ENCODE results near the gene BANF1. TPM values are rescaled to one million over a fixed set of nuclear protein-coding genes. Genes with fewer than 3 reads are reported as not detected.
A peak's percentile ranks its signal among the peaks of the same experiment; 100 is the strongest.
"Not testable (repeated sequence)": the region's sequence is repeated elsewhere in the genome, so short reads cannot be mapped to it uniquely, and the experiment has no call there.

Gene BANF1
- polyA plus RNA-seq, 3 donors from 2014 or later, result 212 to 366 (median 295) TPM

GRCh38 chr11:66008468-66009101 lies 6.3 kb downstream of the BANF1 start:
- peaks cover 2 to 10% (median 2%) of the 10 kb centered on the region in 3 donors for H3K27me3 Mint-ChIP-seq (ENCODE audit: low read depth in 3 of 3)
- H3K4me3 Mint-ChIP-seq, result no peak overlapping the region
- peaks cover 0 to 9% (median 0%) of the 10 kb centered on the region in 3 donors for H3K36me3 Mint-ChIP-seq
- no peak overlapping the region for H3K27ac Mint-ChIP-seq
- no peaks in the 10 kb centered on the region for H3K9me3 Mint-ChIP-seq
- H3K4me1 Mint-ChIP-seq, result peaks cover 2 to 5% of the 10 kb centered on the region in 2 donors
- no peak for DNase-seq

GRCh38 chr11:66010036-66010435 lies 7.7 kb downstream of the BANF1 start:
- H3K4me1 Mint-ChIP-seq; DNase-seq; H3K9me3 Mint-ChIP-seq; H3K27me3 Mint-ChIP-seq (ENCODE audit: low read depth in 3 of 3); H3K36me3 Mint-ChIP-seq; H3K27ac Mint-ChIP-seq; H3K4me3 Mint-ChIP-seq: not testable (repeated sequence)

- Mint-ChIP-seq H3K36me3 (no peaks in the 10 kb centered on the region), H3K27ac (no peak overlapping the region), H3K4me3 (peak overlapping the region in 1 of 5 donors; percentile 23), H3K9me3 (no peaks in the 10 kb centered on the region), H3K27me3 (ENCODE audit: low read depth in 3 of 3) (peaks cover 2 to 10% (median 2%) of the 10 kb centered on the region in 3 donors), H3K4me1 (no peaks in the 10 kb centered on the region)
- no peak for DNase-seq
Measured at GRCh38 chr11:66011239-66011784, 9.0 kb downstream of the BANF1 start.

- H3K9me3 Mint-ChIP-seq, result no peaks in the 10 kb centered on the region
- no peak for DNase-seq
- H3K27me3 Mint-ChIP-seq (ENCODE audit: low read depth in 3 of 3), result peaks cover 0 to 10% (median 2%) of the 10 kb centered on the region in 3 donors
- H3K4me3 Mint-ChIP-seq, result peak within 1 kb of the TSS in 1 of 5 donors; percentile 23
- no peaks in the 10 kb centered on the region for H3K36me3 Mint-ChIP-seq
- H3K4me1 Mint-ChIP-seq, result no peaks in the 10 kb centered on the region
- no peak within 1 kb of the TSS for H3K27ac Mint-ChIP-seq
Measured at GRCh38 chr11:66011785-66012303, 9.5 kb downstream of the BANF1 start, which contains the start of gene CST6. Gene CST6 (plus strand): TSS chr11:66012008. CDS start chr11:66012045, 37 bp downstream.

GRCh38 chr11:66012371-66012945 lies 10.2 kb downstream of the BANF1 start:
- peaks cover 0 to under 1% of the 10 kb centered on the region in 2 donors for H3K4me1 Mint-ChIP-seq
- no peak for DNase-seq
- no peak overlapping the region for H3K4me3 Mint-ChIP-seq
- H3K9me3 Mint-ChIP-seq, result no peaks in the 10 kb centered on the region
- H3K27me3 Mint-ChIP-seq (ENCODE audit: low read depth in 3 of 3), result peaks cover 0 to 10% (median 2%) of the 10 kb centered on the region in 3 donors
- no peaks in the 10 kb centered on the region for H3K36me3 Mint-ChIP-seq
- H3K27ac Mint-ChIP-seq, result no peak overlapping the region

GRCh38 chr11:66012946-66013761 lies 10.9 kb downstream of the BANF1 start:
- H3K27me3 Mint-ChIP-seq (ENCODE audit: low read depth in 3 of 3), result peaks cover 0 to 10% (median 2%) of the 10 kb centered on the region in 3 donors
- DNase-seq, result no peak
- H3K9me3 Mint-ChIP-seq, result no peaks in the 10 kb centered on the region
- H3K36me3 Mint-ChIP-seq, result no peaks in the 10 kb centered on the region
- H3K4me3 Mint-ChIP-seq, result no peak overlapping the region
- H3K27ac Mint-ChIP-seq, result no peak overlapping the region
- peaks cover 0 to 3% of the 10 kb centered on the region in 2 donors for H3K4me1 Mint-ChIP-seq

- H3K4me3 Mint-ChIP-seq, result no peak overlapping the region
- no peak for DNase-seq
- no peaks in the 10 kb centered on the region for H3K9me3 Mint-ChIP-seq
- peaks cover 0 to 10% (median 4%) of the 10 kb centered on the region in 3 donors for H3K27me3 Mint-ChIP-seq (ENCODE audit: low read depth in 3 of 3)
- no peaks in the 10 kb centered on the region for H3K36me3 Mint-ChIP-seq
- peaks cover 0 to 3% of the 10 kb centered on the region in 2 donors for H3K4me1 Mint-ChIP-seq
- H3K27ac Mint-ChIP-seq, result no peak overlapping the region
Measured at GRCh38 chr11:66013762-66014100, 11.4 kb downstream of the BANF1 start.

GRCh38 chr11:66014804-66015453 lies 12.6 kb downstream of the BANF1 start:
- no peak overlapping the region for H3K4me3 Mint-ChIP-seq
- H3K36me3 Mint-ChIP-seq, result no peaks in the 10 kb centered on the region
- peaks cover 0 to 8% of the 10 kb centered on the region in 2 donors for H3K4me1 Mint-ChIP-seq
- H3K27ac Mint-ChIP-seq, result peak overlapping the region in 2 of 6 donors; percentile 2 to 37
- no peak for DNase-seq
- no peaks in the 10 kb centered on the region for H3K9me3 Mint-ChIP-seq
- peaks cover 0 to 10% (median 4%) of the 10 kb centered on the region in 3 donors for H3K27me3 Mint-ChIP-seq (ENCODE audit: low read depth in 3 of 3)

- no peak overlapping the region for H3K4me3 Mint-ChIP-seq
- H3K4me1 Mint-ChIP-seq, result peaks cover 5 to 13% of the 10 kb centered on the region in 2 donors
- peaks cover 0 to 9% (median 3%) of the 10 kb centered on the region in 3 donors for H3K27me3 Mint-ChIP-seq (ENCODE audit: low read depth in 3 of 3)
- H3K36me3 Mint-ChIP-seq, result no peaks in the 10 kb centered on the region
- no peak overlapping the region for H3K27ac Mint-ChIP-seq
- DNase-seq, result no peak
- no peaks in the 10 kb centered on the region for H3K9me3 Mint-ChIP-seq
Measured at GRCh38 chr11:66015454-66015881, 13.2 kb downstream of the BANF1 start.

- Mint-ChIP-seq H3K27me3 (ENCODE audit: low read depth in 3 of 3) (peaks cover 1 to 7% (median 2%) of the 10 kb centered on the region in 3 donors), H3K36me3 (no peaks in the 10 kb centered on the region), H3K4me3 (no peak overlapping the region), H3K9me3 (no peaks in the 10 kb centered on the region), H3K27ac (peak overlapping the region in 1 of 6 donors; percentile 55), H3K4me1 (peaks cover 12 to 20% of the 10 kb centered on the region in 2 donors)
- no peak for DNase-seq
Measured at GRCh38 chr11:66015936-66016792, 13.9 kb downstream of the BANF1 start.

- no peaks in the 10 kb centered on the region for H3K9me3 Mint-ChIP-seq
- H3K36me3 Mint-ChIP-seq, result no peaks in the 10 kb centered on the region
- no peak for DNase-seq
- peaks cover 1 to 4% (median 2%) of the 10 kb centered on the region in 3 donors for H3K27me3 Mint-ChIP-seq (ENCODE audit: low read depth in 3 of 3)
- H3K4me1 Mint-ChIP-seq, result peaks cover 18 to 26% of the 10 kb centered on the region in 2 donors
- H3K4me3 Mint-ChIP-seq, result no peak overlapping the region
- H3K27ac Mint-ChIP-seq, result no peak overlapping the region
Measured at GRCh38 chr11:66016793-66017177, 14.5 kb downstream of the BANF1 start.

- no peak overlapping the region for H3K4me3 Mint-ChIP-seq
- H3K36me3 Mint-ChIP-seq, result no peaks in the 10 kb centered on the region
- H3K4me1 Mint-ChIP-seq, result peaks cover 24 to 32% of the 10 kb centered on the region in 2 donors
- peaks cover 1 to 4% (median 2%) of the 10 kb centered on the region in 3 donors for H3K27me3 Mint-ChIP-seq (ENCODE audit: low read depth in 3 of 3)
- H3K27ac Mint-ChIP-seq, result peak overlapping the region in 1 of 6 donors; percentile 26
- no peak for DNase-seq
- no peaks in the 10 kb centered on the region for H3K9me3 Mint-ChIP-seq
Measured at GRCh38 chr11:66017321-66017720, 15.0 kb downstream of the BANF1 start.

Measured in immature natural killer cell (primary cell).